GM12878 (cell line): ENCODE data around the gene ZMIZ1.

Experiments used
- EGR1 ChIP-seq, 2 experiments: IDR thresholded peaks; 1 replicate in 1 of 2; 2 replicates in 1 of 2; pipeline ENCODE4 v1.6.1; 2011 to 2012; ENCODE audit warnings: low read depth in 2 of 2, low read length in 2 of 2, borderline replicate concordance in 1 of 2, mild to moderate bottlenecking in 1 of 2, moderate library complexity in 1 of 2
- GABPA ChIP-seq: IDR thresholded peaks from 2 replicates; pipeline ENCODE4 v1.6.1; 2014; ENCODE audit warnings: antibody characterized with exemption, low read depth, mild to moderate bottlenecking, inconsistent platforms
- IKZF1 ChIP-seq: fragments of 450-650 bp; conservative IDR thresholded peaks from 2 replicates; pipeline ENCODE4 v1.6.1; 2017; ENCODE audit warnings: antibody characterized with exemption, mild to moderate bottlenecking
- POLR2A ChIP-seq: IDR thresholded peaks from 2 replicates; pipeline ENCODE4 v1.6.1; 2011; ENCODE audit warnings: low read depth, mild to moderate bottlenecking, low read length
- SIN3A ChIP-seq: IDR thresholded peaks from 2 replicates; pipeline ENCODE4 v1.6.1; 2012; ENCODE audit warnings: low read depth, low read length, improper control_type of control experiment
- TAF1 ChIP-seq: IDR thresholded peaks from 2 replicates; pipeline ENCODE4 v1.6.1; 2011; ENCODE audit warnings: mild to moderate bottlenecking, low read depth, low read length, borderline replicate concordance
- TF ChIP-seq, protein P1 (sequence below), 3 experiments: IDR thresholded peaks in 2 of 3; conservative IDR thresholded peaks in 1 of 3; 2 replicates each; pipeline ENCODE4 v1.5.1; 2011; ENCODE audit warnings: low read depth in 3 of 3, low read length in 3 of 3, mild to moderate bottlenecking in 3 of 3, control low read depth in 2 of 3, moderate library complexity in 2 of 3, inconsistent platforms in 1 of 3, mixed read lengths in 1 of 3; ENCODE audit not compliant: control insufficient read depth in 2 of 3, insufficient read depth in 1 of 3; ENCODE audit errors: extremely low read depth in 1 of 3

DNA sequence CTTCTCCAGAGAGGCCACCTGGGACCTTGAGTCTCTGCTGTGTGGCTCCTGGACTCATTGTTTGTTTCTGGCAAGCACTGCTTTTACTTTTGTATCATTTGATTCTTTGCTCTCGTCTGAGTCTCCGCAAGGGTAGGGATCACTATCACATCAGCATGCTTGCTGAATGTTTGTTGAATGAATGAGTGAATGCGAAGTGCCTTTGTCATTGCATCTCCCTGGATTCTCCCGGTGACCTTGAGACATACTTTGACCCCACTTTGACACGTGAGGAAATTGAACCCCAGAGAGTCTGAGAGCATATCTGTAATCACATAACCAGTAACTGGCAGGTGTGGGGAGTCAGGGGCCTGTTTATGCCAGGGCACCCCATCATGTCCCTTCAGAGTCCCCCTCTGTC is 92.8 kb downstream of the ZMIZ1 start:
- TF ChIP-seq IKZF1 (no peak), POLR2A (no peak), SIN3A (no peak), GABPA (no peak), TAF1 (no peak), EGR1 (IDR thresholded peaks at IDR 0.05; ENCODE audit: borderline replicate concordance in 1 of 2, low read depth in 2 of 2, low read length in 2 of 2) (no peak)
- TF ChIP-seq, protein P1, sequence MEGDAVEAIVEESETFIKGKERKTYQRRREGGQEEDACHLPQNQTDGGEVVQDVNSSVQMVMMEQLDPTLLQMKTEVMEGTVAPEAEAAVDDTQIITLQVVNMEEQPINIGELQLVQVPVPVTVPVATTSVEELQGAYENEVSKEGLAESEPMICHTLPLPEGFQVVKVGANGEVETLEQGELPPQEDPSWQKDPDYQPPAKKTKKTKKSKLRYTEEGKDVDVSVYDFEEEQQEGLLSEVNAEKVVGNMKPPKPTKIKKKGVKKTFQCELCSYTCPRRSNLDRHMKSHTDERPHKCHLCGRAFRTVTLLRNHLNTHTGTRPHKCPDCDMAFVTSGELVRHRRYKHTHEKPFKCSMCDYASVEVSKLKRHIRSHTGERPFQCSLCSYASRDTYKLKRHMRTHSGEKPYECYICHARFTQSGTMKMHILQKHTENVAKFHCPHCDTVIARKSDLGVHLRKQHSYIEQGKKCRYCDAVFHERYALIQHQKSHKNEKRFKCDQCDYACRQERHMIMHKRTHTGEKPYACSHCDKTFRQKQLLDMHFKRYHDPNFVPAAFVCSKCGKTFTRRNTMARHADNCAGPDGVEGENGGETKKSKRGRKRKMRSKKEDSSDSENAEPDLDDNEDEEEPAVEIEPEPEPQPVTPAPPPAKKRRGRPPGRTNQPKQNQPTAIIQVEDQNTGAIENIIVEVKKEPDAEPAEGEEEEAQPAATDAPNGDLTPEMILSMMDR (IDR thresholded peaks at IDR 0.05 in 2 of 3, conservative IDR thresholded peaks at IDR 0.05 in 1 of 3; ENCODE audit: control insufficient read depth in 2 of 3, extremely low read depth in 1 of 3, insufficient read depth in 1 of 3, low read depth in 3 of 3, low read length in 3 of 3), result no peak
